ENCODE data around the gene GRIN2C.

GRIN2C gene

DNA sequence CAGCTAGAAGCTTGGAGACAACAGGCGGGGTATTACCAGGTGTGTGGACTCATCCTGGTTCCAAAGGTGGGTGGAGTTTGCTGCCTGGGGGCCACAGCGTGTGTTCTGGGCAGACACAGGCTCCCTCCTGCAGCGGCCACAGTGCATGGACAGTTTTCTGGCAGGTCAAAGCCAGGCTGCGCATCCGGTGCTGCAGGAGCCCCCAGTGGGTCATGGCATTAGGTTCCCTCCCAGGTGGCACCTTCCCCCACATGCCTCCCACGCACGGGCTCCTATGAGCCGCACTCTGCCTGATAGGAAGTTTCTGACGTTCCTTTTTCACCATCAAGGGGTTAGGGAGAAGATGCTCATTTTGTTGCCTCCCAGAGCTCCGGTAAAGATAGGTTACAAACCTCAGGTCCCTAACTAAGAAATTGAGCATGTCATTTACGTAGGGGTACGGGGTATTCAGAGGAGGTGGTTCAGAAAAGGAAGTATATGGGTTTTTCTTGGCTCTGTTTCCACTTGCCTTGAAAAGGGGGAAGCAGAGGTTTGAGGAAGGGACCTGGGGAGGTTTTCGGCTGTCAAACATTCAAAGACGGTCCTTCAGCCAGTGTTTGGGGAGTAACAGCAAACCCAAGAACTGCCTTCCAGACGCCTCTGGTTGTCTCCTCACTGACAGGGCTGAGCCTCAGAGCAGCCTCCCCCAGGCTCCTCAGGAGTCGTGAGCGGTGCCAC, 50.8 kb downstream of the GRIN2C start:
- H3K36me3 ChIP-seq (ENCODE audit: low read length), result no peaks in the 10 kb centered on the region
- no peak overlapping the region for H3K27ac ChIP-seq (ENCODE audit: low read depth, low read length)
- H2AFZ ChIP-seq (ENCODE audit: low read depth, low read length, severe bottlenecking), result no peak overlapping the region
- no peaks in the 10 kb centered on the region for H3K27me3 ChIP-seq (ENCODE audit: low read length)
- no peaks in the 10 kb centered on the region for H4K20me1 ChIP-seq (ENCODE audit: low read depth, low read length)
- H3F3A ChIP-seq (ENCODE audit: insufficient read depth), result no peaks in the 10 kb centered on the region
- H3K9ac ChIP-seq (ENCODE audit: low read length), result no peak overlapping the region
- no peak overlapping the region for H3K4me2 ChIP-seq (ENCODE audit: low read depth, low read length, poor library complexity, severe bottlenecking)
- no peak overlapping the region for H3K4me3 ChIP-seq (ENCODE audit: insufficient read depth, low read length, poor library complexity, severe bottlenecking)
- TF ChIP-seq EZH2phosphoT487 (conservative IDR thresholded peaks at IDR 0.05; ENCODE audit: low read length), result no peak
- TF ChIP-seq, protein P1, sequence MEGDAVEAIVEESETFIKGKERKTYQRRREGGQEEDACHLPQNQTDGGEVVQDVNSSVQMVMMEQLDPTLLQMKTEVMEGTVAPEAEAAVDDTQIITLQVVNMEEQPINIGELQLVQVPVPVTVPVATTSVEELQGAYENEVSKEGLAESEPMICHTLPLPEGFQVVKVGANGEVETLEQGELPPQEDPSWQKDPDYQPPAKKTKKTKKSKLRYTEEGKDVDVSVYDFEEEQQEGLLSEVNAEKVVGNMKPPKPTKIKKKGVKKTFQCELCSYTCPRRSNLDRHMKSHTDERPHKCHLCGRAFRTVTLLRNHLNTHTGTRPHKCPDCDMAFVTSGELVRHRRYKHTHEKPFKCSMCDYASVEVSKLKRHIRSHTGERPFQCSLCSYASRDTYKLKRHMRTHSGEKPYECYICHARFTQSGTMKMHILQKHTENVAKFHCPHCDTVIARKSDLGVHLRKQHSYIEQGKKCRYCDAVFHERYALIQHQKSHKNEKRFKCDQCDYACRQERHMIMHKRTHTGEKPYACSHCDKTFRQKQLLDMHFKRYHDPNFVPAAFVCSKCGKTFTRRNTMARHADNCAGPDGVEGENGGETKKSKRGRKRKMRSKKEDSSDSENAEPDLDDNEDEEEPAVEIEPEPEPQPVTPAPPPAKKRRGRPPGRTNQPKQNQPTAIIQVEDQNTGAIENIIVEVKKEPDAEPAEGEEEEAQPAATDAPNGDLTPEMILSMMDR (IDR thresholded peaks at IDR 0.05; ENCODE audit: insufficient read depth, low read length, poor library complexity, severe bottlenecking), result no peak
- H3K9me2 ChIP-seq (replicated peaks; ENCODE audit: insufficient read depth, low read length), result no peaks in the 10 kb centered on the region
- no peaks in the 10 kb centered on the region for H3K9me3 ChIP-seq (ENCODE audit: insufficient read depth, low read length)
- no peaks in the 10 kb centered on the region for H3K79me2 ChIP-seq (ENCODE audit: insufficient read depth, low read length)

GRCh38 chr17:74807925-74808324, 51.8 kb downstream of the GRIN2C start:
- no peak for TF ChIP-seq EZH2phosphoT487 (conservative IDR thresholded peaks at IDR 0.05; ENCODE audit: low read length)
- TF ChIP-seq, protein P1 (IDR thresholded peaks at IDR 0.05; ENCODE audit: insufficient read depth, low read length, poor library complexity, severe bottlenecking), result no peak

GRCh38 chr17:74807441-74807840, 52.2 kb downstream of the GRIN2C start:
- H3K4me2 ChIP-seq (ENCODE audit: low read depth, low read length, poor library complexity, severe bottlenecking), result no peak overlapping the region
- H3K9me2 ChIP-seq (replicated peaks; ENCODE audit: insufficient read depth, low read length), result no peaks in the 10 kb centered on the region
- TF ChIP-seq, protein P1 (IDR thresholded peaks at IDR 0.05; ENCODE audit: insufficient read depth, low read length, poor library complexity, severe bottlenecking), result no peak
- TF ChIP-seq EZH2phosphoT487 (conservative IDR thresholded peaks at IDR 0.05; ENCODE audit: low read length), result no peak
- H3K36me3 ChIP-seq (ENCODE audit: low read length), result no peaks in the 10 kb centered on the region
- H3K27ac ChIP-seq (ENCODE audit: low read depth, low read length), result no peak overlapping the region
- no peak overlapping the region for H3K4me3 ChIP-seq (ENCODE audit: insufficient read depth, low read length, poor library complexity, severe bottlenecking)
- no peaks in the 10 kb centered on the region for H3K79me2 ChIP-seq (ENCODE audit: insufficient read depth, low read length)
- no peak overlapping the region for H3K9ac ChIP-seq (ENCODE audit: low read length)
- no peaks in the 10 kb centered on the region for H3K27me3 ChIP-seq (ENCODE audit: low read length)
- no peaks in the 10 kb centered on the region for H3F3A ChIP-seq (ENCODE audit: insufficient read depth)
- no peaks in the 10 kb centered on the region for H3K9me3 ChIP-seq (ENCODE audit: insufficient read depth, low read length)
- H4K20me1 ChIP-seq (ENCODE audit: low read depth, low read length), result no peaks in the 10 kb centered on the region
- no peak overlapping the region for H2AFZ ChIP-seq (ENCODE audit: low read depth, low read length, severe bottlenecking)

More at GRCh38 chr17:74807925-74808324, 51.8 kb downstream of the GRIN2C start:
- Histone ChIP-seq H3K4me2 (ENCODE audit: low read depth, low read length, poor library complexity, severe bottlenecking) (no peak overlapping the region), H3K4me3 (ENCODE audit: insufficient read depth, low read length, poor library complexity, severe bottlenecking) (no peak overlapping the region), H3K9me2 (replicated peaks; ENCODE audit: insufficient read depth, low read length) (no peaks in the 10 kb centered on the region), H3K27ac (ENCODE audit: low read depth, low read length) (no peak overlapping the region), H4K20me1 (ENCODE audit: low read depth, low read length) (no peaks in the 10 kb centered on the region), H2AFZ (ENCODE audit: low read depth, low read length, severe bottlenecking) (no peak overlapping the region), H3K27me3 (ENCODE audit: low read length) (no peaks in the 10 kb centered on the region), H3K9ac (ENCODE audit: low read length) (no peak overlapping the region), H3K79me2 (ENCODE audit: insufficient read depth, low read length) (no peaks in the 10 kb centered on the region), H3F3A (ENCODE audit: insufficient read depth) (no peaks in the 10 kb centered on the region), H3K9me3 (ENCODE audit: insufficient read depth, low read length) (no peaks in the 10 kb centered on the region), H3K36me3 (ENCODE audit: low read length) (no peaks in the 10 kb centered on the region)

Measured in SU-DHL-6 (cell line).